K562 (cell line): Measurements from ENCODE around the gene MARK3. TPM values are rescaled to one million over a fixed set of nuclear protein-coding genes. Genes with fewer than 3 reads are reported as not detected.

Experiments used
- ZNF407 ChIP-seq: fragments of 450-650 bp; IDR thresholded peaks from 2 replicates; pipeline ENCODE4 v1.6.1; 2016; ENCODE audit warnings: low read depth
- polyA plus RNA-seq, 8 experiments: library from polyadenylated mRNA; depleted of rRNA in 4 of 8; stranded (reverse) in 5 of 8; unstranded in 3 of 8; fragments of >200 nt; fragmentation: Nextera tagmentation in 2 of 8; fragmentation: Illumina TruSeq in 1 of 8; extraction: Ambion mirVana in 2 of 8; extraction: Trizol in 1 of 8; gene quantifications; 2 replicates each; pipeline versions ENCODE4 v1.2.1 to v1.2.3, GENCODE V29; 2011 to 2014; ENCODE audit warnings: inconsistent platforms in 1 of 8, missing spikeins in 1 of 8
- total RNA-seq, 7 experiments: library from RNA; depleted of rRNA in 6 of 7; stranded (reverse); fragments of >200 nt in 6 of 7; fragmentation: Illumina TruSeq in 2 of 7; extraction: Trizol in 2 of 7; gene quantifications; 2 replicates each; pipeline versions ENCODE4 v1.2.1 to v1.2.3, GENCODE V29; 2011 to 2021; ENCODE audit warnings: low replicate concordance in 1 of 7
- TF ChIP-seq, protein P1 (sequence below), 2 experiments: fragments of 450-650 bp; formaldehyde crosslinking in 1 of 2; IDR thresholded peaks; 2 replicates each; pipeline versions ENCODE4 v1.4.0 to v1.6.1; 2014 to 2020; ENCODE audit warnings: mild to moderate bottlenecking in 2 of 2, borderline replicate concordance in 1 of 2, low read depth in 1 of 2
- TF ChIP-seq, protein P2 (sequence below): fragments of 450-650 bp; IDR thresholded peaks from 2 replicates; pipeline ENCODE4 v1.6.1; 2016; ENCODE audit warnings: borderline replicate concordance

Gene MARK3
- total and polyA plus RNA-seq, 9 of the 15 experiments (the other 6 are each of a cell fraction or from before 2014, with no cell fraction given) = 10.1 to 68.7 (median 56.3) TPM

DNA sequence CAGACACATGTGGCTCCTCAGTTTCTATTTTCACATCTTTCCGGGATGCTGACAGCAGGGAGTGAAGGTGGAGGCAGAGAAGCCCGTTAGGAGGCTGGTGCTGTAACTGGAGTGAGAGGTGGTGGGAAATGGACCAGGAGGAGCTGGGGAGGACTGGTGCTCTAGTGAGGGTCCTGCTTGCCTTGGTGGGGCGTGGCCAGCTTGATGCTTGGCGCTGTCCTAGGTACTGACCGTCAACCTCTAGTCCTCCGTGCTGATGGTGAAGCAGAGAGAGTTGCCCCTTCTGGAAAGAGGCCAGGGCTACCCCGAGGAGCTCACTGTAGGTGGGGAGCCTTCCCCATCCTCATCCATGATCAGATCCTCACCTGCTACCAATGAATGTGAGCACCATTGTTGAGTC is 145.2 kb downstream of the MARK3 start (continued):
- TF ChIP-seq, protein P1, sequence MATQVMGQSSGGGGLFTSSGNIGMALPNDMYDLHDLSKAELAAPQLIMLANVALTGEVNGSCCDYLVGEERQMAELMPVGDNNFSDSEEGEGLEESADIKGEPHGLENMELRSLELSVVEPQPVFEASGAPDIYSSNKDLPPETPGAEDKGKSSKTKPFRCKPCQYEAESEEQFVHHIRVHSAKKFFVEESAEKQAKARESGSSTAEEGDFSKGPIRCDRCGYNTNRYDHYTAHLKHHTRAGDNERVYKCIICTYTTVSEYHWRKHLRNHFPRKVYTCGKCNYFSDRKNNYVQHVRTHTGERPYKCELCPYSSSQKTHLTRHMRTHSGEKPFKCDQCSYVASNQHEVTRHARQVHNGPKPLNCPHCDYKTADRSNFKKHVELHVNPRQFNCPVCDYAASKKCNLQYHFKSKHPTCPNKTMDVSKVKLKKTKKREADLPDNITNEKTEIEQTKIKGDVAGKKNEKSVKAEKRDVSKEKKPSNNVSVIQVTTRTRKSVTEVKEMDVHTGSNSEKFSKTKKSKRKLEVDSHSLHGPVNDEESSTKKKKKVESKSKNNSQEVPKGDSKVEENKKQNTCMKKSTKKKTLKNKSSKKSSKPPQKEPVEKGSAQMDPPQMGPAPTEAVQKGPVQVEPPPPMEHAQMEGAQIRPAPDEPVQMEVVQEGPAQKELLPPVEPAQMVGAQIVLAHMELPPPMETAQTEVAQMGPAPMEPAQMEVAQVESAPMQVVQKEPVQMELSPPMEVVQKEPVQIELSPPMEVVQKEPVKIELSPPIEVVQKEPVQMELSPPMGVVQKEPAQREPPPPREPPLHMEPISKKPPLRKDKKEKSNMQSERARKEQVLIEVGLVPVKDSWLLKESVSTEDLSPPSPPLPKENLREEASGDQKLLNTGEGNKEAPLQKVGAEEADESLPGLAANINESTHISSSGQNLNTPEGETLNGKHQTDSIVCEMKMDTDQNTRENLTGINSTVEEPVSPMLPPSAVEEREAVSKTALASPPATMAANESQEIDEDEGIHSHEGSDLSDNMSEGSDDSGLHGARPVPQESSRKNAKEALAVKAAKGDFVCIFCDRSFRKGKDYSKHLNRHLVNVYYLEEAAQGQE (IDR thresholded peaks at IDR 0.05; ENCODE audit: borderline replicate concordance) = peak; percentile 97
- TF ChIP-seq, protein P1 (CRISPR knock-in tag; IDR thresholded peaks at IDR 0.05; ENCODE audit: low read depth) = peak; percentile 93
- TF ChIP-seq, protein P2, sequence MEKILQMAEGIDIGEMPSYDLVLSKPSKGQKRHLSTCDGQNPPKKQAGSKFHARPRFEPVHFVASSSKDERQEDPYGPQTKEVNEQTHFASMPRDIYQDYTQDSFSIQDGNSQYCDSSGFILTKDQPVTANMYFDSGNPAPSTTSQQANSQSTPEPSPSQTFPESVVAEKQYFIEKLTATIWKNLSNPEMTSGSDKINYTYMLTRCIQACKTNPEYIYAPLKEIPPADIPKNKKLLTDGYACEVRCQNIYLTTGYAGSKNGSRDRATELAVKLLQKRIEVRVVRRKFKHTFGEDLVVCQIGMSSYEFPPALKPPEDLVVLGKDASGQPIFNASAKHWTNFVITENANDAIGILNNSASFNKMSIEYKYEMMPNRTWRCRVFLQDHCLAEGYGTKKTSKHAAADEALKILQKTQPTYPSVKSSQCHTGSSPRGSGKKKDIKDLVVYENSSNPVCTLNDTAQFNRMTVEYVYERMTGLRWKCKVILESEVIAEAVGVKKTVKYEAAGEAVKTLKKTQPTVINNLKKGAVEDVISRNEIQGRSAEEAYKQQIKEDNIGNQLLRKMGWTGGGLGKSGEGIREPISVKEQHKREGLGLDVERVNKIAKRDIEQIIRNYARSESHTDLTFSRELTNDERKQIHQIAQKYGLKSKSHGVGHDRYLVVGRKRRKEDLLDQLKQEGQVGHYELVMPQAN = peak; percentile 60; the same call in 1 of the 2 replicates
- TF ChIP-seq ZNF407 = no peak
